ENCODE results near the gene ELL2.

ELL2 gene

GRCh38 chr5:95956021-95956899 lies 5.4 kb downstream of the ELL2 start:
- no peaks in the 10 kb centered on the region for H3K9me3 ChIP-seq (ENCODE audit: control insufficient read depth, low read length)
- H3K27ac ChIP-seq (ENCODE audit: low read depth, low read length, severe bottlenecking) = no peak overlapping the region
- no peak overlapping the region for H3K4me3 ChIP-seq (ENCODE audit: extremely low read depth, insufficient read depth, low read length, poor library complexity, severe bottlenecking)
- H3K4me1 ChIP-seq (ENCODE audit: control insufficient read depth, insufficient read depth, low read length, poor library complexity, severe bottlenecking) = peaks cover 9% of the 10 kb centered on the region
- H3K36me3 ChIP-seq (ENCODE audit: control insufficient read depth, insufficient read depth, low read length) = peaks cover 9% of the 10 kb centered on the region
- WGBS, 2 experiments (ENCODE audit: insufficient coverage in 2 of 2) = 91 to 100% methylated on average over 1 to 2 of the region's 2 CpGs

GRCh38 chr5:95954716-95955115 lies 6.9 kb downstream of the ELL2 start:
- WGBS, 2 experiments (ENCODE audit: insufficient coverage in 2 of 2) = 93 to 100% methylated on average over 3 of the region's 3 CpGs
- no peak overlapping the region for H3K4me3 ChIP-seq (ENCODE audit: extremely low read depth, insufficient read depth, low read length, poor library complexity, severe bottlenecking)

GRCh38 chr5:95953021-95953702 lies 8.5 kb downstream of the ELL2 start:
- H3K36me3 ChIP-seq (ENCODE audit: control insufficient read depth, insufficient read depth, low read length) = peaks cover 9% of the 10 kb centered on the region
- no peaks in the 10 kb centered on the region for H3K4me1 ChIP-seq (ENCODE audit: control insufficient read depth, insufficient read depth, low read length, poor library complexity, severe bottlenecking)
- no peak overlapping the region for H3K27ac ChIP-seq (ENCODE audit: low read depth, low read length, severe bottlenecking)
- no peaks in the 10 kb centered on the region for H3K9me3 ChIP-seq (ENCODE audit: control insufficient read depth, low read length)
- H3K4me3 ChIP-seq (ENCODE audit: extremely low read depth, insufficient read depth, low read length, poor library complexity, severe bottlenecking) = no peak overlapping the region
- 92 to 96% methylated on average over 3 of the region's 5 CpGs for WGBS, 2 experiments (ENCODE audit: insufficient coverage in 2 of 2)

More at GRCh38 chr5:95954716-95955115, 6.9 kb downstream of the ELL2 start:
- Histone ChIP-seq H3K9me3 (ENCODE audit: control insufficient read depth, low read length) (no peaks in the 10 kb centered on the region), H3K36me3 (ENCODE audit: control insufficient read depth, insufficient read depth, low read length) (peaks cover 9% of the 10 kb centered on the region), H3K27ac (ENCODE audit: low read depth, low read length, severe bottlenecking) (no peak overlapping the region), H3K4me1 (ENCODE audit: control insufficient read depth, insufficient read depth, low read length, poor library complexity, severe bottlenecking) (peaks cover 5% of the 10 kb centered on the region)

GRCh38 chr5:95951916-95952315 lies 9.7 kb downstream of the ELL2 start:
- Histone ChIP-seq H3K27ac (ENCODE audit: low read depth, low read length, severe bottlenecking) (no peak overlapping the region), H3K9me3 (ENCODE audit: control insufficient read depth, low read length) (no peaks in the 10 kb centered on the region), H3K4me3 (ENCODE audit: extremely low read depth, insufficient read depth, low read length, poor library complexity, severe bottlenecking) (no peak overlapping the region), H3K36me3 (ENCODE audit: control insufficient read depth, insufficient read depth, low read length) (peaks cover 9% of the 10 kb centered on the region), H3K4me1 (ENCODE audit: control insufficient read depth, insufficient read depth, low read length, poor library complexity, severe bottlenecking) (no peaks in the 10 kb centered on the region)
- WGBS, 2 experiments (ENCODE audit: insufficient coverage in 2 of 2) = 83 to 100% methylated on average over 1 to 2 of the region's 4 CpGs

- Histone ChIP-seq H3K4me1 (ENCODE audit: control insufficient read depth, insufficient read depth, low read length, poor library complexity, severe bottlenecking) (no peaks in the 10 kb centered on the region), H3K36me3 (ENCODE audit: control insufficient read depth, insufficient read depth, low read length) (peaks cover 9% of the 10 kb centered on the region), H3K4me3 (ENCODE audit: extremely low read depth, insufficient read depth, low read length, poor library complexity, severe bottlenecking) (no peak overlapping the region), H3K9me3 (ENCODE audit: control insufficient read depth, low read length) (no peaks in the 10 kb centered on the region), H3K27ac (ENCODE audit: low read depth, low read length, severe bottlenecking) (no peak overlapping the region)
- WGBS, 2 experiments (ENCODE audit: insufficient coverage in 2 of 2) = 100% methylated on average over 1 of the region's 1 CpG; no CpG with 5 or more reads in 1 of the 2 experiments
Measured at GRCh38 chr5:95949810-95950209, 11.8 kb downstream of the ELL2 start.

GRCh38 chr5:95948631-95949030 lies 13.0 kb downstream of the ELL2 start:
- no peak overlapping the region for H3K4me3 ChIP-seq (ENCODE audit: extremely low read depth, insufficient read depth, low read length, poor library complexity, severe bottlenecking)
- H3K27ac ChIP-seq (ENCODE audit: low read depth, low read length, severe bottlenecking) = no peak overlapping the region
- H3K36me3 ChIP-seq (ENCODE audit: control insufficient read depth, insufficient read depth, low read length) = peaks cover 9% of the 10 kb centered on the region
- H3K9me3 ChIP-seq (ENCODE audit: control insufficient read depth, low read length) = no peaks in the 10 kb centered on the region
- H3K4me1 ChIP-seq (ENCODE audit: control insufficient read depth, insufficient read depth, low read length, poor library complexity, severe bottlenecking) = no peaks in the 10 kb centered on the region

- WGBS, 2 experiments (ENCODE audit: insufficient coverage in 2 of 2) = 100% methylated on average over 1 of the region's 1 CpG
- Histone ChIP-seq H3K27ac (ENCODE audit: low read depth, low read length, severe bottlenecking) (no peak overlapping the region), H3K4me1 (ENCODE audit: control insufficient read depth, insufficient read depth, low read length, poor library complexity, severe bottlenecking) (peaks cover 4% of the 10 kb centered on the region), H3K4me3 (ENCODE audit: extremely low read depth, insufficient read depth, low read length, poor library complexity, severe bottlenecking) (no peak overlapping the region), H3K36me3 (ENCODE audit: control insufficient read depth, insufficient read depth, low read length) (peaks cover 1% of the 10 kb centered on the region), H3K9me3 (ENCODE audit: control insufficient read depth, low read length) (no peaks in the 10 kb centered on the region)
Measured at GRCh38 chr5:95946451-95946850, 15.2 kb downstream of the ELL2 start.

GRCh38 chr5:95942968-95943367 lies 18.7 kb downstream of the ELL2 start:
- Histone ChIP-seq H3K36me3 (ENCODE audit: control insufficient read depth, insufficient read depth, low read length) (no peaks in the 10 kb centered on the region), H3K27ac (ENCODE audit: low read depth, low read length, severe bottlenecking) (no peak overlapping the region), H3K4me3 (ENCODE audit: extremely low read depth, insufficient read depth, low read length, poor library complexity, severe bottlenecking) (no peak overlapping the region), H3K9me3 (ENCODE audit: control insufficient read depth, low read length) (no peaks in the 10 kb centered on the region), H3K4me1 (ENCODE audit: control insufficient read depth, insufficient read depth, low read length, poor library complexity, severe bottlenecking) (peaks cover 16% of the 10 kb centered on the region)
- WGBS, 2 experiments (ENCODE audit: insufficient coverage in 2 of 2) = no CpG with 5 or more reads among the region's 2 CpGs

GRCh38 chr5:95942414-95942813 lies 19.2 kb downstream of the ELL2 start:
- peaks cover 21% of the 10 kb centered on the region for H3K4me1 ChIP-seq (ENCODE audit: control insufficient read depth, insufficient read depth, low read length, poor library complexity, severe bottlenecking)
- no peak overlapping the region for H3K27ac ChIP-seq (ENCODE audit: low read depth, low read length, severe bottlenecking)
- no peak overlapping the region for H3K4me3 ChIP-seq (ENCODE audit: extremely low read depth, insufficient read depth, low read length, poor library complexity, severe bottlenecking)
- H3K9me3 ChIP-seq (ENCODE audit: control insufficient read depth, low read length) = no peaks in the 10 kb centered on the region
- H3K36me3 ChIP-seq (ENCODE audit: control insufficient read depth, insufficient read depth, low read length) = no peaks in the 10 kb centered on the region
- WGBS, 2 experiments (ENCODE audit: insufficient coverage in 2 of 2) = 100% methylated on average over 1 of the region's 2 CpGs; no CpG with 5 or more reads in 1 of the 2 experiments

GRCh38 chr5:95941756-95942155 lies 19.9 kb downstream of the ELL2 start:
- no peaks in the 10 kb centered on the region for H3K9me3 ChIP-seq (ENCODE audit: control insufficient read depth, low read length)
- H3K27ac ChIP-seq (ENCODE audit: low read depth, low read length, severe bottlenecking) = peak overlapping the region; percentile 61
- H3K4me1 ChIP-seq (ENCODE audit: control insufficient read depth, insufficient read depth, low read length, poor library complexity, severe bottlenecking) = peaks cover 21% of the 10 kb centered on the region
- H3K36me3 ChIP-seq (ENCODE audit: control insufficient read depth, insufficient read depth, low read length) = no peaks in the 10 kb centered on the region
- H3K4me3 ChIP-seq (ENCODE audit: extremely low read depth, insufficient read depth, low read length, poor library complexity, severe bottlenecking) = no peak overlapping the region

Measured in mesodermal cell (in vitro differentiated cells).